H1 (cell line): ENCODE measurements around the gene TSFM. TPM values are rescaled to one million over a fixed set of nuclear protein-coding genes. Genes with fewer than 3 reads are reported as not detected.

Experiments
- CTCF ChIA-PET: fragments of 300-600 bp; sonication (Branson Sonifier 250); formaldehyde crosslinking; loops from one replicate; lab custom pipeline; 2021; ENCODE audit not compliant: partially characterized antibody; lab: Charles Lee
- POLR2A ChIA-PET: fragments of 300-600 bp; sonication (Branson Sonifier 250); formaldehyde crosslinking; loops from one replicate; lab custom pipeline; 2021; ENCODE audit warnings: inconsistent platforms; ENCODE audit not compliant: partially characterized antibody; lab: Charles Lee
- DNase-seq, 2 experiments: peaks; one replicate each; pipeline versions ENCODE4 v3.0.0 to v3.0.0-alpha.2; 2010 to 2022; ENCODE audit warnings: low spot score in 2 of 2, low read depth in 1 of 2, mixed read lengths in 1 of 2
- FAIRE-seq: peaks from 2 replicates; lab custom pipeline; 2011; peaks lifted over from hg19 to GRCh38; lab: Jason Lieb, UNC
- H2AFZ ChIP-seq: 2 replicates; pipeline ENCODE4 v1.8.1; 2012; ENCODE audit warnings: low read length, inconsistent platforms
- H2AK5ac ChIP-seq: 2 replicates; pipeline ENCODE4 v1.6.1; 2013; ENCODE audit warnings: low read depth, low read length
- H2BK120ac ChIP-seq: replicated peaks from 2 replicates; pipeline ENCODE3; 2013; ENCODE audit warnings: low read depth, low read length, inconsistent platforms
- H2BK12ac ChIP-seq: 2 replicates; pipeline ENCODE4 v1.6.1; 2013; ENCODE audit warnings: low read depth, low read length
- H2BK15ac ChIP-seq: 2 replicates; pipeline ENCODE4 v1.6.1; 2013; ENCODE audit warnings: low read length
- H2BK20ac ChIP-seq: 2 replicates; pipeline ENCODE4 v1.6.1; 2013; ENCODE audit warnings: low read length
- H2BK5ac ChIP-seq: 2 replicates; pipeline ENCODE4 v1.6.1; 2013; ENCODE audit warnings: low read depth, low read length
- H3K14ac ChIP-seq: 2 replicates; pipeline ENCODE4 v1.6.1; 2013; ENCODE audit warnings: inconsistent platforms; ENCODE audit not compliant: insufficient read length
- H3K18ac ChIP-seq: 2 replicates; pipeline ENCODE4 v1.6.1; 2013; ENCODE audit warnings: low read length; ENCODE audit errors: extremely low read depth
- H3K23ac ChIP-seq: 2 replicates; pipeline ENCODE4 v1.6.1; 2013; ENCODE audit warnings: inconsistent platforms; ENCODE audit not compliant: insufficient read length
- H3K23me2 ChIP-seq: 2 replicates; pipeline ENCODE4 v1.6.1; 2013; ENCODE audit warnings: low read depth, low read length
- H3K27ac ChIP-seq: 2 replicates; pipeline ENCODE4 v1.6.1; 2011; ENCODE audit warnings: low read depth, low read length, inconsistent platforms
- H3K27me3 ChIP-seq, 4 experiments: replicated peaks in 1 of 4; 1 replicate in 1 of 4; 2 replicates in 3 of 4; pipeline versions ENCODE4 v1.6.1 to v1.8.1; 2011 to 2013; ENCODE audit warnings: low read length in 3 of 4, mild to moderate bottlenecking in 3 of 4, inconsistent platforms in 2 of 4, mixed read lengths in 2 of 4, moderate library complexity in 1 of 4; ENCODE audit not compliant: control insufficient read depth in 3 of 4, insufficient read depth in 3 of 4; ENCODE audit errors: extremely low read depth in 1 of 4
- H3K36me3 ChIP-seq, 4 experiments: 2 replicates each; pipeline versions ENCODE4 v1.6.1 to v1.8.1; 2011 to 2013; ENCODE audit warnings: mild to moderate bottlenecking in 4 of 4, low read length in 3 of 4, moderate library complexity in 2 of 4, control low read depth in 1 of 4, inconsistent platforms in 1 of 4; ENCODE audit not compliant: insufficient read depth in 4 of 4, control insufficient read depth in 2 of 4
- H3K4ac ChIP-seq: replicated peaks from 2 replicates; pipeline ENCODE3; 2013; ENCODE audit warnings: low read length, low read depth, mixed read lengths, inconsistent platforms; ENCODE audit not compliant: insufficient read length
- H3K4me1 ChIP-seq, 4 experiments: replicated peaks in 1 of 4; 1 replicate in 1 of 4; 2 replicates in 3 of 4; pipeline versions ENCODE4 v1.6.1 to v1.8.1; 2011 to 2013; ENCODE audit warnings: low read length in 3 of 4, inconsistent platforms in 2 of 4, mixed read lengths in 1 of 4; ENCODE audit not compliant: insufficient read depth in 4 of 4, control insufficient read depth in 3 of 4
- H3K4me2 ChIP-seq, 2 experiments: 2 replicates each; pipeline versions ENCODE4 v1.6.1 to v1.8.1; 2011 to 2013; ENCODE audit warnings: low read depth in 2 of 2, low read length in 2 of 2, control low read depth in 1 of 2, inconsistent platforms in 1 of 2, mild to moderate bottlenecking in 1 of 2; ENCODE audit not compliant: insufficient read depth in 1 of 2
- H3K4me3 ChIP-seq, 4 experiments: fragments of 200-600, 300-600 bp in 1 of 4; sonication (generic), shearing (Covaris generic), sonication (Bioruptor Twin) in 1 of 4; 2 replicates each; pipeline versions ENCODE4 v1.5.1 to v1.8.1; 2011 to 2016; ENCODE audit warnings: low read length in 4 of 4, low read depth in 3 of 4, control low read depth in 2 of 4, inconsistent platforms in 2 of 4, mild to moderate bottlenecking in 2 of 4, mixed read lengths in 1 of 4, moderate library complexity in 1 of 4; ENCODE audit not compliant: insufficient read depth in 2 of 4; ENCODE audit errors: extremely low read depth in 1 of 4
- H3K56ac ChIP-seq: replicated peaks from 2 replicates; pipeline ENCODE3; 2013; ENCODE audit warnings: low read depth, mild to moderate bottlenecking, mixed read lengths, low read length, inconsistent platforms; ENCODE audit not compliant: insufficient read length
- H3K79me1 ChIP-seq: 2 replicates; pipeline ENCODE4 v1.6.1; 2013; ENCODE audit warnings: low read depth, low read length, control low read depth
- H3K79me2 ChIP-seq, 2 experiments: 2 replicates each; pipeline versions ENCODE4 v1.6.1 to v1.8.1; 2012 to 2013; ENCODE audit warnings: low read length in 2 of 2, mild to moderate bottlenecking in 2 of 2, inconsistent platforms in 1 of 2; ENCODE audit not compliant: insufficient read depth in 2 of 2, control insufficient read depth in 1 of 2
- H3K9ac ChIP-seq, 4 experiments: replicated peaks in 1 of 4; 1 replicate in 1 of 4; 2 replicates in 3 of 4; pipeline versions ENCODE4 v1.6.1 to v1.8.1; 2011 to 2013; ENCODE audit warnings: low read depth in 3 of 4, low read length in 3 of 4, control low read depth in 2 of 4, mild to moderate bottlenecking in 2 of 4, moderate library complexity in 2 of 4, inconsistent platforms in 1 of 4; ENCODE audit errors: extremely low read depth in 1 of 4
- H3K9me3 ChIP-seq, 2 experiments: 2 replicates each; pipeline versions ENCODE4 v1.6.1 to v1.8.1; 2012 to 2013; ENCODE audit warnings: mild to moderate bottlenecking in 2 of 2, moderate library complexity in 2 of 2, control low read depth in 1 of 2, inconsistent platforms in 1 of 2, low read depth in 1 of 2, low read length in 1 of 2, mixed read lengths in 1 of 2; ENCODE audit not compliant: insufficient read depth in 2 of 2
- H4K20me1 ChIP-seq, 2 experiments: replicated peaks in 1 of 2; 2 replicates each; pipeline versions ENCODE3 to v1.8.1; 2011 to 2013; ENCODE audit warnings: inconsistent platforms in 2 of 2, low read length in 2 of 2, mild to moderate bottlenecking in 1 of 2; ENCODE audit not compliant: insufficient read depth in 2 of 2, control insufficient read depth in 1 of 2
- H4K5ac ChIP-seq: 2 replicates; pipeline ENCODE4 v1.6.1; 2013; ENCODE audit warnings: low read length, low read depth, mixed read lengths, inconsistent platforms; ENCODE audit not compliant: insufficient read length
- H4K8ac ChIP-seq: 2 replicates; pipeline ENCODE4 v1.8.0; 2013; ENCODE audit warnings: mild to moderate bottlenecking, moderate library complexity, low read length, inconsistent platforms; ENCODE audit not compliant: insufficient read depth; ENCODE audit errors: extremely low read depth
- H4K91ac ChIP-seq: replicated peaks from 2 replicates; pipeline ENCODE3; 2013; ENCODE audit warnings: low read length, mixed read lengths, inconsistent platforms; ENCODE audit not compliant: insufficient read length
- GABPA ChIP-seq: IDR thresholded peaks from 2 replicates; pipeline ENCODE4 v1.6.1; 2011; ENCODE audit warnings: mild to moderate bottlenecking, low read length, moderate library complexity, borderline replicate concordance; ENCODE audit not compliant: insufficient read depth
- SIN3A ChIP-seq, 2 experiments: IDR thresholded peaks in 1 of 2; conservative IDR thresholded peaks in 1 of 2; 2 replicates each; pipeline ENCODE4 v1.6.1; 2011 to 2012; ENCODE audit warnings: low read length in 2 of 2, improper control_type of control experiment in 1 of 2, low read depth in 1 of 2, mild to moderate bottlenecking in 1 of 2
- SRF ChIP-seq: IDR thresholded peaks from 2 replicates; pipeline ENCODE4 v1.6.1; 2011; ENCODE audit warnings: mild to moderate bottlenecking, low read depth, low read length, moderate library complexity
- WGBS, 2 experiments: shearing (Covaris generic) in 1 of 2; methylation state at CpG; one replicate each; pipeline versions ENCODE4 v1.1.6 to v1.1.7; 2013 to 2015; ENCODE audit warnings: low lambda C conversion rate in 2 of 2, mixed read lengths in 2 of 2, inconsistent platforms in 1 of 2, low coverage in 1 of 2, missing lambda C conversion rate in 1 of 2; ENCODE audit not compliant: insufficient replicate concordance in 2 of 2, insufficient coverage in 1 of 2, insufficient read length in 1 of 2; ENCODE audit errors: extremely low coverage in 1 of 2, missing lambda C conversion rate in 1 of 2; 5-methylcytosine and 5-hydroxymethylcytosine counted together
- polyA plus RNA-seq, 7 experiments: library from polyadenylated mRNA; depleted of rRNA in 3 of 7; stranded (reverse) in 5 of 7; unstranded in 2 of 7; fragments of >200 nt in 5 of 7; fragments of 200-250 nt in 2 of 7; gene quantifications; 1 replicate in 5 of 7; 2 replicates in 1 of 7; 4 replicates in 1 of 7; pipeline versions ENCODE4 v1.2.1 to v1.2.3, GENCODE V29; 2011 to 2013; ENCODE audit warnings: missing spikeins in 2 of 7, mixed read lengths in 2 of 7
- total RNA-seq: library from RNA; stranded (reverse); fragmentation: NEBNext Ultra II Directional; extraction: Animal tissue kit (Norgen Biotek cat#: 25700); gene quantifications from 2 replicates; pipeline ENCODE4 v1.2.1, GENCODE V29; 2021

The TSFM gene
- total and polyA plus RNA-seq, 2 of the 8 experiments (the other 6 are each of a cell fraction or from before 2014, with no cell fraction given) = 17.4 to 49.8 TPM

- peaks cover 12% of the 10 kb centered on the region for H3K79me1 ChIP-seq
- no peak overlapping the region for H2BK15ac ChIP-seq
- no peak overlapping the region for H3K4me3 ChIP-seq
- no peaks in the 10 kb centered on the region for H3K27me3 ChIP-seq
- H2AFZ ChIP-seq = no peak overlapping the region
- H2BK120ac ChIP-seq = no peak overlapping the region
- peaks cover 3 to 59% of the 10 kb centered on the region in 2 experiments for H3K79me2 ChIP-seq
- H3K36me3 ChIP-seq = peaks cover 7 to 40% (median 34%) of the 10 kb centered on the region in 4 experiments
- ChIA-PET CTCF (interaction anchor here (0.6 to 8.6 kb wide), 16 partner anchors 8 to 273 kb away, joined by 3 to 94 read pairs (median 4); partner anchors contain the start of genes AVIL and CTDSP2), POLR2A (interaction anchor here (1.1 to 2.2 kb wide), 5 partner anchors 12 to 58 kb away, joined by 3 to 18 read pairs (median 4); partner anchors contain the start of genes AVIL, EEF1AKMT3 and METTL1)
- no peaks in the 10 kb centered on the region for H3K9me3 ChIP-seq
- no peaks in the 10 kb centered on the region for H3K23me2 ChIP-seq
- no peak overlapping the region for H3K14ac ChIP-seq
- H2BK12ac ChIP-seq = no peak overlapping the region
- no peak overlapping the region for H3K23ac ChIP-seq
- H3K4ac ChIP-seq = no peak overlapping the region
- WGBS, 2 experiments = 97% methylated on average over 2 of the region's 2 CpGs; no CpG with 5 or more reads in 1 of the 2 experiments
- no peak overlapping the region for H3K56ac ChIP-seq
- FAIRE-seq (no peak), DNase-seq (no peak)
- no peak overlapping the region for H3K4me2 ChIP-seq
- H2BK20ac ChIP-seq = no peak overlapping the region
- H2BK5ac ChIP-seq = no peak overlapping the region
- H3K27ac ChIP-seq = no peak overlapping the region
- peaks cover 7 to 26% (median 15%) of the 10 kb centered on the region in 4 experiments for H3K4me1 ChIP-seq
- H4K5ac ChIP-seq = no peak overlapping the region
- no peak overlapping the region for H3K9ac ChIP-seq
- H2AK5ac ChIP-seq = no peak overlapping the region
- peaks cover 31 to 40% of the 10 kb centered on the region in 2 experiments for H4K20me1 ChIP-seq
- no peak overlapping the region for H4K8ac ChIP-seq
- H3K18ac ChIP-seq = no peak overlapping the region
- no peak overlapping the region for H4K91ac ChIP-seq
- TF ChIP-seq GABPA (no peak), SIN3A (conservative IDR thresholded peaks at IDR 0.05 in 1 of 2, IDR thresholded peaks at IDR 0.05 in 1 of 2; ENCODE audit: low read depth in 1 of 2, low read length in 2 of 2) (no peak), SRF (no peak)
Observed at GRCh38 chr12:57830393-57830792, 47.8 kb downstream of the TSFM start.
